Liver (tissue), 9 donors: Measurements from ENCODE around the gene MFAP2. TPM values are rescaled to one million over a fixed set of nuclear protein-coding genes. Genes with fewer than 3 reads are reported as not detected.

Source experiments
- DNase-seq: peaks from one replicate; pipeline ENCODE4 v3.0.0-alpha.2; 2017; ENCODE audit warnings: low spot score
- H3K27ac ChIP-seq, 2 donors: one replicate each; pipeline ENCODE4 v1.7.0; 2013; ENCODE audit warnings: inconsistent platforms in 2 of 2, low read length in 2 of 2, control low read depth in 1 of 2, low read depth in 1 of 2, mild to moderate bottlenecking in 1 of 2
- H3K27me3 ChIP-seq, 4 donors: one replicate each; pipeline versions ENCODE4 v1.6.1 to v1.7.0; 2013; ENCODE audit warnings: low read length in 3 of 4, inconsistent platforms in 1 of 4, mild to moderate bottlenecking in 1 of 4, moderate library complexity in 1 of 4; ENCODE audit not compliant: control insufficient read depth in 4 of 4, insufficient read depth in 4 of 4
- H3K36me3 ChIP-seq, 4 donors: one replicate each; pipeline versions ENCODE4 v1.6.1 to v1.7.0; 2013; ENCODE audit warnings: low read length in 3 of 4, mild to moderate bottlenecking in 3 of 4, low read depth in 1 of 4, moderate library complexity in 1 of 4; ENCODE audit not compliant: control insufficient read depth in 4 of 4, insufficient read depth in 3 of 4
- H3K4me1 ChIP-seq, 4 donors: one replicate each; pipeline versions ENCODE4 v1.6.1 to v1.7.0; 2013; ENCODE audit warnings: low read length in 3 of 4, mild to moderate bottlenecking in 3 of 4, moderate library complexity in 1 of 4; ENCODE audit not compliant: control insufficient read depth in 4 of 4, insufficient read depth in 4 of 4
- H3K4me3 ChIP-seq, 3 donors: one replicate each; pipeline versions ENCODE4 v1.6.1 to v1.7.0; 2013; ENCODE audit warnings: low read length in 3 of 3, control low read depth in 1 of 3, low read depth in 1 of 3, mild to moderate bottlenecking in 1 of 3
- H3K9ac ChIP-seq, 2 donors: one replicate each; pipeline ENCODE4 v1.7.0; 2013; ENCODE audit warnings: low read length in 2 of 2, mild to moderate bottlenecking in 2 of 2, moderate library complexity in 2 of 2, control low read depth in 1 of 2, low read depth in 1 of 2
- H3K9me3 ChIP-seq, 4 donors: one replicate each; pipeline versions ENCODE4 v1.6.1 to v1.7.0; 2013; ENCODE audit warnings: low read length in 3 of 4; ENCODE audit not compliant: control insufficient read depth in 4 of 4
- ATF3 ChIP-seq: IDR thresholded peaks from 2 replicates; pipeline ENCODE4 v1.6.1; 2016; ENCODE audit warnings: antibody characterized with exemption
- CTCF ChIP-seq: fragments of 150-350 bp; IDR thresholded peaks from 2 replicates; pipeline ENCODE4 v1.5.1; 2017; ENCODE audit warnings: improper control_type of control experiment, low read depth, low read length; ENCODE audit not compliant: missing input control
- EGR1 ChIP-seq, 2 donors: IDR thresholded peaks; 2 replicates each; pipeline ENCODE4 v1.6.1; 2016 to 2018; ENCODE audit warnings: antibody characterized with exemption in 2 of 2, low read depth in 2 of 2
- FOXA1 ChIP-seq: IDR thresholded peaks from 2 replicates; pipeline ENCODE4 v1.6.1; 2016; ENCODE audit warnings: antibody characterized with exemption
- FOXA2 ChIP-seq: IDR thresholded peaks from 2 replicates; pipeline ENCODE4 v1.6.1; 2016; ENCODE audit warnings: antibody characterized with exemption
- HNF4A ChIP-seq, 2 donors: conservative IDR thresholded peaks; 2 replicates each; pipeline ENCODE4 v1.6.1; 2016; ENCODE audit warnings: antibody characterized with exemption in 2 of 2, mild to moderate bottlenecking in 2 of 2
- HNF4G ChIP-seq: IDR thresholded peaks from 2 replicates; pipeline ENCODE4 v1.6.1; 2016; ENCODE audit warnings: antibody characterized with exemption
- JUND ChIP-seq, 2 donors: IDR thresholded peaks; 2 replicates each; pipeline ENCODE4 v1.6.1; 2016; ENCODE audit warnings: antibody characterized with exemption in 2 of 2
- MAX ChIP-seq: IDR thresholded peaks from 2 replicates; pipeline ENCODE4 v1.6.1; 2016; ENCODE audit warnings: antibody characterized with exemption
- NR2F2 ChIP-seq: IDR thresholded peaks from 2 replicates; pipeline ENCODE4 v1.6.1; 2016; ENCODE audit warnings: antibody characterized with exemption
- REST ChIP-seq: IDR thresholded peaks from 2 replicates; pipeline ENCODE4 v1.6.1; 2016; ENCODE audit warnings: antibody characterized with exemption, mild to moderate bottlenecking
- RXRA ChIP-seq, 2 donors: IDR thresholded peaks; 2 replicates each; pipeline ENCODE4 v1.6.1; 2017 to 2018; ENCODE audit warnings: antibody characterized with exemption in 2 of 2, mild to moderate bottlenecking in 1 of 2
- TAF1 ChIP-seq: conservative IDR thresholded peaks from 2 replicates; pipeline ENCODE4 v1.6.1; 2016; ENCODE audit warnings: antibody characterized with exemption, mild to moderate bottlenecking
- ZBTB33 ChIP-seq: IDR thresholded peaks from 2 replicates; pipeline ENCODE4 v1.6.1; 2016; ENCODE audit warnings: antibody characterized with exemption
- WGBS: extraction: QIAGEN DNeasy Blood & Tissue Kit; methylation state at CpG from one replicate; pipeline ENCODE4 v1.1.7; 2013; 5-methylcytosine and 5-hydroxymethylcytosine counted together
- polyA plus RNA-seq, 2 donors: library from polyadenylated mRNA; stranded (reverse) in 1 of 2; unstranded in 1 of 2; fragments of 200-250 nt in 1 of 2; fragments of >200 nt in 1 of 2; fragmentation: Nextera tagmentation in 1 of 2; extraction: Ambion mirVana in 1 of 2; gene quantifications; one replicate each; pipeline versions ENCODE4 v1.2.1 to v1.2.3, GENCODE V29; 2013 to 2015
- total RNA-seq, 2 donors: library from RNA; depleted of rRNA; stranded (reverse); fragments of >200 nt; gene quantifications; one replicate each; pipeline ENCODE4 v1.2.3, GENCODE V29; 2014
- donor health status: healthy.
- donor health status: healthy.
- donor health status: healthy.
- donor health status: healthy.
- donor health status: healthy.

MFAP2 gene
- total and polyA plus RNA-seq, 4 donors = 0.25 to 1.4 (median 0.74) TPM

- TF ChIP-seq EGR1 (IDR thresholded peaks at IDR 0.05; ENCODE audit: low read depth in 2 of 2) (no peak), MAX (no peak), HNF4A (conservative IDR thresholded peaks at IDR 0.05) (no peak), CTCF (no peak)
Measured at GRCh38 chr1:16957731-16958130, 22.7 kb downstream of the MFAP2 start (continued).

- no peaks in the 10 kb centered on the region for H3K9me3 ChIP-seq
- H3K27me3 ChIP-seq = no peaks in the 10 kb centered on the region
- DNase-seq = no peak
- H3K4me1 ChIP-seq = peaks cover 1 to 17% (median 9%) of the 10 kb centered on the region in 4 donors
- H3K27ac ChIP-seq = no peak overlapping the region
- TF ChIP-seq RXRA (IDR thresholded peaks at IDR 0.05) (no peak), HNF4A (conservative IDR thresholded peaks at IDR 0.05) (no peak), ATF3 (no peak), JUND (IDR thresholded peaks at IDR 0.05) (no peak), MAX (no peak), ZBTB33 (no peak), FOXA2 (no peak), TAF1 (no peak), EGR1 (IDR thresholded peaks at IDR 0.05; ENCODE audit: low read depth in 2 of 2) (no peak), REST (no peak), FOXA1 (no peak), HNF4G (no peak), NR2F2 (no peak)
- peaks cover 0 to 1% (median 0%) of the 10 kb centered on the region in 4 donors for H3K36me3 ChIP-seq
- no peak overlapping the region for H3K9ac ChIP-seq
- H3K4me3 ChIP-seq = no peak overlapping the region
- 87% methylated on average over 8 of the region's 8 CpGs for WGBS
Measured at GRCh38 chr1:16956775-16957174, 23.6 kb downstream of the MFAP2 start.
